HepG2 (cell line): Measurements from ENCODE around the gene FBXO41. TPM values are rescaled to one million over a fixed set of nuclear protein-coding genes. Genes with fewer than 3 reads are reported as not detected.

Experiments used
- ATAC-seq: fragments of 200-7000 bp; cut with Tn5 transposase; 3 replicates; pipeline ENCODE4 v1.9.1; 2020; ENCODE audit warnings: mild to moderate bottlenecking, moderate library complexity
- BruUV-seq: library from RNA; stranded (reverse); fragments of 400-500 nt; replicated peaks from 2 replicates; lab custom pipeline; 2021; lab: Mats Ljungman, UMichigan
- CTCF ChIA-PET: fragments of 300-600 bp; formaldehyde crosslinking; extraction: SDS; loops from one replicate; lab custom pipeline; 2021; ENCODE audit warnings: low total read pairs, inconsistent platforms, low intra/inter-chr PET ratio; lab: Yijun Ruan, JAX
- POLR2A ChIA-PET: fragments of 350-600 bp; sonication (Branson Sonifier 250); formaldehyde crosslinking; loops from one replicate; lab custom pipeline; 2020; ENCODE audit warnings: antibody characterized with exemption, inconsistent platforms; lab: Yijun Ruan, JAX
- DNase-seq: peaks from one replicate; pipeline ENCODE4 v3.0.0-alpha.2; 2015; ENCODE audit warnings: low spot score
- FAIRE-seq: peaks from 3 replicates; lab custom pipeline; 2011; peaks lifted over from hg19 to GRCh38; lab: Jason Lieb, UNC
- H2AFZ ChIP-seq: one replicate; pipeline ENCODE4 v1.6.1; 2011; ENCODE audit warnings: low read length, inconsistent platforms
- H3K27ac ChIP-seq: fragments of 300-600 bp; 3 replicates; pipeline ENCODE4 v1.8.0; 2011; ENCODE audit warnings: mixed run types, mild to moderate bottlenecking, mixed read lengths, low read length, inconsistent platforms; ENCODE audit not compliant: insufficient read depth; ENCODE audit errors: extremely low read length
- H3K27me3 ChIP-seq, 2 experiments: fragments of 200-600 bp in 1 of 2; 2 replicates in 1 of 2; 3 replicates in 1 of 2; pipeline versions ENCODE4 v1.6.0 to v1.8.0; 2011; ENCODE audit warnings: low read length in 2 of 2, mild to moderate bottlenecking in 2 of 2, moderate library complexity in 2 of 2, inconsistent platforms in 1 of 2; ENCODE audit not compliant: insufficient read depth in 2 of 2, control insufficient read depth in 1 of 2
- H3K36me3 ChIP-seq, 2 experiments: fragments of 200-600 bp in 1 of 2; replicated peaks in 1 of 2; 2 replicates in 1 of 2; 3 replicates in 1 of 2; pipeline versions ENCODE4 v1.5.1 to v1.8.0; 2011; ENCODE audit warnings: low read length in 2 of 2, inconsistent platforms in 1 of 2; ENCODE audit not compliant: insufficient read depth in 2 of 2, control insufficient read depth in 1 of 2
- H3K4me1 ChIP-seq: 2 replicates; pipeline ENCODE4 v1.5.1; 2012; ENCODE audit warnings: low read length, inconsistent platforms; ENCODE audit not compliant: insufficient read depth
- H3K4me2 ChIP-seq: 2 replicates; pipeline ENCODE4 v1.6.0; 2011; ENCODE audit warnings: low read depth, low read length, inconsistent platforms
- H3K4me3 ChIP-seq, 3 experiments: fragments of 200-600 bp in 1 of 3; sonication (generic), shearing (Covaris generic) in 1 of 3; replicated peaks in 1 of 3; 2 replicates each; pipeline ENCODE4 v1.5.1; 2011 to 2016; ENCODE audit warnings: low read length in 3 of 3, inconsistent platforms in 2 of 3, low read depth in 2 of 3, mild to moderate bottlenecking in 2 of 3, control low read depth in 1 of 3, mixed read lengths in 1 of 3; ENCODE audit not compliant: insufficient read depth in 1 of 3
- H3K79me2 ChIP-seq: one replicate; pipeline ENCODE4 v1.6.1; 2011; ENCODE audit warnings: low read length, inconsistent platforms; ENCODE audit not compliant: insufficient read depth
- H3K9ac ChIP-seq: 2 replicates; pipeline ENCODE4 v1.6.0; 2011; ENCODE audit warnings: mild to moderate bottlenecking, low read depth, low read length, inconsistent platforms; ENCODE audit not compliant: insufficient read depth
- H3K9me3 ChIP-seq: 2 replicates; pipeline ENCODE4 v1.5.1; 2012; ENCODE audit warnings: mild to moderate bottlenecking, low read length
- H4K20me1 ChIP-seq: 2 replicates; pipeline ENCODE4 v1.6.0; 2011; ENCODE audit warnings: inconsistent platforms, mild to moderate bottlenecking, low read length, moderate library complexity; ENCODE audit not compliant: insufficient read depth
- AGO2 ChIP-seq: fragments of 200-400 bp; formaldehyde crosslinking; optimal IDR thresholded peaks from 2 replicates; pipeline ENCODE3; 2017; ENCODE audit warnings: mild to moderate bottlenecking, low read depth, low read length, moderate library complexity
- FOXJ3 ChIP-seq: sonication (generic); formaldehyde crosslinking; IDR thresholded peaks from 2 replicates; pipeline ENCODE4 v1.4.0; 2020; ENCODE audit warnings: missing genetic modification reagents, mild to moderate bottlenecking, borderline replicate concordance
- HDAC1 ChIP-seq: sonication (generic); formaldehyde crosslinking; IDR thresholded peaks from 2 replicates; pipeline ENCODE4 v1.5.1; 2020; ENCODE audit warnings: mild to moderate bottlenecking, missing genetic modification reagents
- HNF4A ChIP-seq: sonication (generic); formaldehyde crosslinking; IDR thresholded peaks from 2 replicates; pipeline ENCODE4 v1.4.0; 2020; ENCODE audit warnings: missing genetic modification reagents
- KDM2A ChIP-seq: sonication (generic); formaldehyde crosslinking; IDR thresholded peaks from 2 replicates; pipeline ENCODE4 v1.4.0; 2020; ENCODE audit warnings: low read depth, missing genetic modification reagents, borderline replicate concordance
- LCORL ChIP-seq, 2 experiments: fragments of 450-650 bp in 1 of 2; sonication (generic) in 1 of 2; formaldehyde crosslinking in 1 of 2; IDR thresholded peaks; 2 replicates each; pipeline versions ENCODE4 v1.5.0 to v1.6.1; 2017 to 2020; ENCODE audit warnings: antibody characterized with exemption in 1 of 2, missing genetic modification reagents in 1 of 2
- MLLT10 ChIP-seq: sonication (generic); formaldehyde crosslinking; IDR thresholded peaks from 2 replicates; pipeline ENCODE4 v1.4.0; 2020; ENCODE audit warnings: missing genetic modification reagents
- MTF2 ChIP-seq: sonication (generic); formaldehyde crosslinking; IDR thresholded peaks from 2 replicates; pipeline ENCODE4 v1.5.0; 2020; ENCODE audit warnings: missing genetic modification reagents, borderline replicate concordance
- SNRNP70 ChIP-seq: fragments of 200-400 bp; formaldehyde crosslinking; IDR thresholded peaks from 2 replicates; pipeline ENCODE4 v1.6.1; 2017; ENCODE audit warnings: mild to moderate bottlenecking, low read depth, low read length, moderate library complexity
- TP53 ChIP-seq: sonication (generic); formaldehyde crosslinking; conservative IDR thresholded peaks from 2 replicates; pipeline ENCODE4 v1.4.0; 2020; ENCODE audit warnings: missing genetic modification reagents
- ZBTB25 ChIP-seq: IDR thresholded peaks from 2 replicates; pipeline ENCODE4 v1.6.1; 2018; ENCODE audit warnings: missing genetic modification reagents
- ZFX ChIP-seq: sonication (generic); formaldehyde crosslinking; IDR thresholded peaks from 2 replicates; pipeline ENCODE4 v1.4.0; 2020; ENCODE audit warnings: mild to moderate bottlenecking, low read depth, missing genetic modification reagents, moderate library complexity
- ZNF414 ChIP-seq: sonication (generic); formaldehyde crosslinking; IDR thresholded peaks from 2 replicates; pipeline ENCODE4 v1.5.0; 2020; ENCODE audit warnings: missing genetic modification reagents
- ZNF501 ChIP-seq: sonication (generic); formaldehyde crosslinking; IDR thresholded peaks from 2 replicates; pipeline ENCODE4 v1.5.1; 2020; ENCODE audit warnings: mild to moderate bottlenecking, moderate library complexity, missing genetic modification reagents
- ZNF510 ChIP-seq: sonication (generic); formaldehyde crosslinking; IDR thresholded peaks from 2 replicates; pipeline ENCODE4 v1.4.0; 2020; ENCODE audit warnings: low read depth, mild to moderate bottlenecking, missing genetic modification reagents
- ZNF552 ChIP-seq: sonication (generic); formaldehyde crosslinking; IDR thresholded peaks from 2 replicates; pipeline ENCODE4 v1.9.0; 2022; ENCODE audit warnings: missing genetic modification reagents, mild to moderate bottlenecking, borderline replicate concordance
- ZNF609 ChIP-seq: sonication (generic); formaldehyde crosslinking; IDR thresholded peaks from 2 replicates; pipeline ENCODE4 v1.4.0; 2020; ENCODE audit warnings: mild to moderate bottlenecking, missing genetic modification reagents, borderline replicate concordance
- ZNF780A ChIP-seq: sonication (generic); formaldehyde crosslinking; IDR thresholded peaks from 2 replicates; pipeline ENCODE4 v1.8.0; 2022; ENCODE audit warnings: mild to moderate bottlenecking, missing genetic modification reagents, moderate library complexity
- ZSCAN22 ChIP-seq: sonication (generic); formaldehyde crosslinking; IDR thresholded peaks from 2 replicates; pipeline ENCODE4 v1.4.0; 2020; ENCODE audit warnings: mild to moderate bottlenecking, missing genetic modification reagents
- WGBS: methylation state at CpG from one replicate; pipeline ENCODE4 v1.1.6; 2017; ENCODE audit warnings: low lambda C conversion rate; 5-methylcytosine and 5-hydroxymethylcytosine counted together
- in situ Hi-C: cut with HindIII; loops from 2 replicates; pipeline ENCODE4 v1.10.0; 2017; ENCODE audit warnings: low pct_unique_long_range_greater_than_20kb; ENCODE audit not compliant: extremely low pct_ligation_motif_present
- intact Hi-C: fragments of 100-400 bp; cut with micrococcal nuclease; formaldehyde crosslinking; loops from one replicate; pipeline ENCODE4 v1.10.0; 2022; ENCODE audit not compliant: unreplicated experiment
- polyA plus RNA-seq, 8 experiments: library from polyadenylated mRNA; depleted of rRNA in 3 of 8; stranded (reverse) in 7 of 8; unstranded in 1 of 8; fragments of >200 nt; fragmentation: Illumina TruSeq in 4 of 8; extraction: Trizol in 4 of 8; gene quantifications; 2 replicates each; pipeline versions ENCODE4 v1.2.1 to v1.2.3, GENCODE V29; 2011 to 2016; ENCODE audit warnings: low read depth in 4 of 8, missing spikeins in 1 of 8, mixed read lengths in 1 of 8; ENCODE audit not compliant: insufficient read depth in 1 of 8
- total RNA-seq, 5 experiments: library from RNA; depleted of rRNA; stranded (reverse); fragments of >200 nt; fragmentation: Illumina TruSeq; extraction: Trizol; gene quantifications; 2 replicates each; pipeline ENCODE4 v1.2.3, GENCODE V29; 2016; ENCODE audit warnings: low read depth in 1 of 5

The FBXO41 gene
- total and polyA plus RNA-seq, 2 of the 13 experiments (the other 11 are each of a cell fraction or from before 2014, with no cell fraction given), result 4.2 to 10.3 TPM

- intact Hi-C loops, result loop anchor here (10.0 kb wide), 1 partner anchor 175 kb away; the partner anchor contains the start of gene ALMS1
- POLR2A ChIA-PET, result interaction anchor here (0.9 to 4.5 kb wide), 4 partner anchors 16 to 175 kb away, joined by 3 to 93 read pairs (median 4); no protein-coding TSS in a partner anchor
- no peak for TF ChIP-seq ZNF414 (CRISPR knock-in tag)
- TF ChIP-seq SNRNP70, result no peak
- TF ChIP-seq ZNF780A, result no peak
- 0 out of 2 replicates have a peak, but pooled peaks have one; percentile 17 for TF ChIP-seq ZFX (CRISPR knock-in tag)
- no peak for TF ChIP-seq ZNF609
- TF ChIP-seq LCORL (IDR thresholded peaks at IDR 0.05), result no peak
- TF ChIP-seq LCORL (CRISPR knock-in tag; IDR thresholded peaks at IDR 0.05), result 0 out of 2 replicates have a peak, but pooled peaks have one; percentile 21
- no peak for TF ChIP-seq MTF2
- no peak for TF ChIP-seq FOXJ3 (CRISPR knock-in tag)
- TF ChIP-seq TP53, result no peak
- TF ChIP-seq ZNF501 (CRISPR knock-in tag), result peak; percentile 52; the same call in 1 of the 2 replicates
- no peak for TF ChIP-seq ZNF510 (CRISPR knock-in tag)
- no peak for TF ChIP-seq ZNF552
- TF ChIP-seq KDM2A (CRISPR knock-in tag), result no peak
- no peak for TF ChIP-seq MLLT10 (CRISPR knock-in tag)
- TF ChIP-seq HNF4A (CRISPR knock-in tag), result peak; percentile 36
- no peak for TF ChIP-seq ZBTB25 (CRISPR knock-in tag)
- TF ChIP-seq HDAC1 (CRISPR knock-in tag), result 0 out of 2 replicates have a peak, but pooled peaks have one; percentile 34
- TF ChIP-seq AGO2, result no peak
- TF ChIP-seq ZSCAN22 (CRISPR knock-in tag), result no peak
These were observed 74.3 kb downstream of the FBXO41 start for GRCh38 chr2:73210019-73210418.

More at GRCh38 chr2:73210019-73210418, 74.3 kb downstream of the FBXO41 start:
- peak overlapping the region; percentile 56 for H3K4me2 ChIP-seq
- H3K4me1 ChIP-seq, result peaks cover 54% of the 10 kb centered on the region
- H3K9ac ChIP-seq, result peak overlapping the region; percentile 12; the same call in 1 of the 2 replicates
- CTCF ChIA-PET, result interaction anchor here (1.3 kb wide), 1 partner anchor 33 kb away, joined by 4 read pairs; no protein-coding TSS in a partner anchor
- H3K27ac ChIP-seq, result no peak overlapping the region
- ATAC-seq, result no peak
- no peak for FAIRE-seq
- DNase-seq, result no peak
- no TSS peak for BruUV-seq
- no peaks in the 10 kb centered on the region for H4K20me1 ChIP-seq
- peaks cover 9% of the 10 kb centered on the region for H3K79me2 ChIP-seq
- H3K27me3 ChIP-seq, result no peaks in the 10 kb centered on the region
- peak overlapping the region in 1 of 3 experiments; percentile 6; a peak in 1 of 6 replicates for H3K4me3 ChIP-seq
- in situ Hi-C loops, result loop anchor here (5.0 kb wide), 1 partner anchor 33 kb away; no protein-coding TSS in a partner anchor
- peak overlapping the region; percentile 29 for H2AFZ ChIP-seq
- no peaks in the 10 kb centered on the region for H3K36me3 ChIP-seq
- no peaks in the 10 kb centered on the region for H3K9me3 ChIP-seq
- 2% methylated on average over 4 of the region's 4 CpGs for WGBS
